Motor neuron (in vitro differentiated cells): ENCODE data around the gene PAK5. TPM values are rescaled to one million over a fixed set of nuclear protein-coding genes. Genes with fewer than 3 reads are reported as not detected.

Experiments
- ATAC-seq, 8 experiments: fragments of 200-7000 bp; cut with Tn5 transposase; replicated peaks in 6 of 8; 2 replicates each; pipeline ENCODE4 v1.8.0; 2021; ENCODE audit warnings: mild to moderate bottlenecking in 8 of 8, moderate library complexity in 8 of 8
- H3K27ac ChIP-seq, 2 donors: fragments of 250-450 bp; sonication (Bioruptor Pico); 2 replicates each; pipeline ENCODE4 v1.9.0; 2021; ENCODE audit warnings: antibody characterized with exemption in 2 of 2, mild to moderate bottlenecking in 2 of 2, moderate library complexity in 1 of 2
- H3K4me1 ChIP-seq, 2 donors: fragments of 250-450 bp; sonication (Bioruptor Pico); replicated peaks in 1 of 2; 2 replicates each; pipeline ENCODE4 v1.6.1; 2021; ENCODE audit warnings: antibody characterized with exemption in 2 of 2, mild to moderate bottlenecking in 2 of 2, moderate library complexity in 1 of 2
- H3K4me3 ChIP-seq, 5 donors: fragments of 250-450 bp; sonication (Bioruptor Pico); 2 replicates each; pipeline ENCODE4 v1.9.0; 2021; ENCODE audit warnings: antibody characterized with exemption in 5 of 5, mild to moderate bottlenecking in 5 of 5, moderate library complexity in 4 of 5
- WGBS, 10 experiments: fragments of 450-650 bp; shearing (Covaris generic); methylation state at CpG; one replicate each; pipeline ENCODE4 v1.0.0; 2022; 5-methylcytosine and 5-hydroxymethylcytosine counted together
- in situ Hi-C, 9 experiments: fragments of 400-800 bp; cut with MboI; loops; one replicate each; pipeline ENCODE4 v1.15.0; 2021; ENCODE audit warnings: low sequenced_read_pairs in 9 of 9, low pct_unique_long_range_greater_than_20kb in 2 of 9; ENCODE audit not compliant: unreplicated experiment in 9 of 9
- total RNA-seq, 8 experiments: library from RNA; unstranded; fragments of 300-600 nt; gene quantifications; 2 replicates each; pipeline versions ENCODE4 v1.2.3 to v1.2.4, GENCODE V29; 2022

The PAK5 gene
- total RNA-seq, 8 experiments from 2014 or later: 2.7 to 20.0 (median 12.5) TPM

GRCh38 chr20:9508240-9508661, 330.6 kb downstream of the PAK5 start:
- Histone ChIP-seq H3K4me1 (peaks cover 13 to 27% of the 10 kb centered on the region in 2 donors), H3K4me3 (no peak overlapping the region), H3K27ac (no peak overlapping the region)
- no peak for ATAC-seq
- WGBS, 10 experiments: 12 to 71% (median 54%) methylated on average over 1 to 18 of the region's 23 CpGs; no CpG with 5 or more reads in 1 of the 10 experiments
- in situ Hi-C loops: no loop called here

GRCh38 chr20:9507544-9508239, 331.2 kb downstream of the PAK5 start:
- Histone ChIP-seq H3K4me1 (peaks cover 13 to 24% of the 10 kb centered on the region in 2 donors), H3K4me3 (no peak overlapping the region), H3K27ac (no peak overlapping the region)
- in situ Hi-C loops: no loop called here
- WGBS, 10 experiments: 8 to 100% (median 80%) methylated on average over 1 to 28 of the region's 37 CpGs; no CpG with 5 or more reads in 3 of the 10 experiments
- ATAC-seq: no peak

DNA sequence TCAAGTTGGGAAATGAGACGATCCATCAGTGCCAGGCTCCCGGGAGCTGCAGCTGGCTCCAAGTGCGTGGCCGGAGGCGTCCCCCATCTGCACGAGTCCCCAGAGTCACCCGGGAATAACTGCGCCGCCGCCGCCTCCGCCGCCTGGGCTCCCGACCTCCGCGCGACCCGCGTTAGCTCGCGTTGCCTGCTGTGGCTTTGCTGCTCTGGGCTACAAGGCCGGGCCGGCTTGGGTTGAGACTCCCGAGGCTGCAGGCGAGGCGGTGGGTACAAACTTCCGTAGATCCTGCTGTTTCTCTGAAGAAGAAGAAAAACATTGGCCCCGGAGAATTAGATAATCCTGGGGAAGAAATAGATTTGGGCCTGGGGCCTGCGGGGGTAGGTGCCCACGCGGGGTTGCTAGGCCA, 331.9 kb downstream of the PAK5 start:
- Histone ChIP-seq H3K4me3 (no peak overlapping the region), H3K4me1 (peaks cover 13 to 21% of the 10 kb centered on the region in 2 donors), H3K27ac (no peak overlapping the region)
- WGBS, 10 experiments: 0 to 40% (median 20%) methylated on average over 2 to 20 of the region's 31 CpGs; no CpG with 5 or more reads in 5 of the 10 experiments
- peak in 6 of 8 experiments; percentile 24 to 87 (median 58) for ATAC-seq
- in situ Hi-C loops: no loop called here

GRCh38 chr20:9506280-9506821, 332.5 kb downstream of the PAK5 start:
- no peak overlapping the region for H3K4me3 ChIP-seq
- 0 to 76% (median 57%) methylated on average over 1 to 19 of the region's 34 CpGs; no CpG with 5 or more reads in 2 of the 10 experiments for WGBS, 10 experiments
- H3K4me1 ChIP-seq: peaks cover 13 to 15% of the 10 kb centered on the region in 2 donors
- no peak overlapping the region for H3K27ac ChIP-seq
- in situ Hi-C loops: no loop called here
- peak in 3 of 8 experiments; percentile 64 to 80 (median 69) for ATAC-seq

DNA sequence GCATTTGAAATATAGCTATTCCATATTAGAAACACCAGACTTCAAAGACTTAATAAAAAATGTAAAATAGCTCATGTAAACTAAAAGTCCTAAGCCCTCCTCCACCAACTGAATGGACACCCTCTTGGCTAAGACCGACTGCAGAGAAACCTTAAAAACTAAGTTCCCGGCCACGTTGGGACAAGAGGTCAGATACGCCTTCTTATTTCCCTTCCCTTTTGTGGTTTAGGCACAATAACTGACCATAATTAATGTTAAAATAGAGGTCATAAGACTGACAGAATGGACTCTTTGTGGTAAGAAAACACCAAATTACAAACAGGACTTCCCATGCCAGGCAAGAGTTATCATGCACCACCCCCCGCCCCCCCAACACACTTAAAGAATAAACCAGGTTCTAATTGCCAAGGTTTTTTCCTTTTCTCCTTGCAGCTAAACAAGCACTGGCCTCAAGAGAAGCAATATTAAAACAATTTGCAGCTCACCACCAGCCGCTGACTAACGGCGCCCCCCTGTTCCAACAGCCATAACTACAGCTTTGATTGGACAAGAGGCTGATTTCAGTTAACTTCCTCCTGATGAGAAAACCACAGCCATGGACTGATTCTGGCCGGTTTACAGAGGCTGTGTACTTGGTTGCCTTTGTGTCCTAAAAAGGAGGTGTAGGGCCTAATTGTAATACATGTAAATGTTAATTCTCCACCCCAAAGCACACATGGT, 335.2 kb downstream of the PAK5 start:
- H3K27ac ChIP-seq: no peak overlapping the region
- WGBS, 10 experiments: 10 to 87% (median 57%) methylated on average over 1 to 7 of the region's 9 CpGs; no CpG with 5 or more reads in 2 of the 10 experiments
- in situ Hi-C loops: no loop called here
- H3K4me3 ChIP-seq: no peak overlapping the region
- peaks cover 11 to 16% of the 10 kb centered on the region in 2 donors for H3K4me1 ChIP-seq
- peak in 4 of 8 experiments; percentile 49 to 74 (median 56) for ATAC-seq

- WGBS, 10 experiments: 42 to 100% (median 92%) methylated on average over 1 to 2 of the region's 2 CpGs; no CpG with 5 or more reads in 2 of the 10 experiments
- no peak for ATAC-seq
- H3K4me1 ChIP-seq: peaks cover 5 to 11% of the 10 kb centered on the region in 2 donors
- in situ Hi-C loops: no loop called here
- H3K4me3 ChIP-seq: no peak overlapping the region
- H3K27ac ChIP-seq: no peak overlapping the region
Observed at GRCh38 chr20:9501473-9501872, 337.4 kb downstream of the PAK5 start.

DNA sequence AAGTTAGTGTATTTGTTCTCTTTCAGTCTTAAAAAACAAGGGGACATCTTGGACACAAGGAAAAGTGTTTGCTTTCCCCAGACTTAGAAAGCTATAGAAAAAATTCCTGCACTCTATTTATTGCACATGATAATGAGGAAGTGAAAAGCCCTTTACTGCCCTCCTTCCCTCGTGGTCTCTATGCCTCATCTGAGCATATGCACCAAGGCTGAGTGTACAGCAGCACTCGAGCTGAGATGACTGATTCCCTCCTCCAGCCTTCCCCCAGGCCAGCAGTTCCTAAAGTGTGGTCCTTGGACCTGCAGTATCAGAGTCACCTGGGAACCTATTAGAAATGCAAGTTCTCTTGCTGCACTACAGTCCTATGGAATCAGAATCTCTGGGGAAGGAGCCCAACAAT, 338.8 kb downstream of the PAK5 start:
- Histone ChIP-seq H3K4me1 (peaks cover 3 to 11% of the 10 kb centered on the region in 2 donors), H3K27ac (no peak overlapping the region), H3K4me3 (no peak overlapping the region)
- in situ Hi-C loops: no loop called here
- ATAC-seq: peak in 7 of 8 experiments; percentile 20 to 73 (median 59)
- WGBS, 10 experiments: 8 to 50% (median 33%) methylated on average over 1 to 2 of the region's 2 CpGs; no CpG with 5 or more reads in 6 of the 10 experiments

- in situ Hi-C loops: no loop called here
- no peak overlapping the region for H3K4me3 ChIP-seq
- no peak overlapping the region for H3K27ac ChIP-seq
- H3K4me1 ChIP-seq: peaks cover 4 to 11% of the 10 kb centered on the region in 2 donors
- WGBS, 10 experiments: 48 to 100% (median 90%) methylated on average over 1 to 5 of the region's 5 CpGs
- ATAC-seq: no peak
Observed at GRCh38 chr20:9499126-9499899, 339.6 kb downstream of the PAK5 start.

GRCh38 chr20:9498322-9498721, 340.6 kb downstream of the PAK5 start:
- H3K27ac ChIP-seq: no peak overlapping the region
- H3K4me3 ChIP-seq: no peak overlapping the region
- no peak for ATAC-seq
- peaks cover 8 to 13% of the 10 kb centered on the region in 2 donors for H3K4me1 ChIP-seq
- WGBS, 10 experiments: 14 to 100% (median 69%) methylated on average over 1 to 4 of the region's 4 CpGs
- in situ Hi-C loops: no loop called here

- Histone ChIP-seq H3K27ac (no peak overlapping the region), H3K4me1 (peaks cover 12 to 16% of the 10 kb centered on the region in 2 donors), H3K4me3 (no peak overlapping the region)
- ATAC-seq: no peak
- in situ Hi-C loops: no loop called here
- WGBS, 10 experiments: 0 to 100% (median 83%) methylated on average over 1 to 3 of the region's 3 CpGs; no CpG with 5 or more reads in 3 of the 10 experiments
Observed at GRCh38 chr20:9496155-9496554, 342.7 kb downstream of the PAK5 start.

DNA sequence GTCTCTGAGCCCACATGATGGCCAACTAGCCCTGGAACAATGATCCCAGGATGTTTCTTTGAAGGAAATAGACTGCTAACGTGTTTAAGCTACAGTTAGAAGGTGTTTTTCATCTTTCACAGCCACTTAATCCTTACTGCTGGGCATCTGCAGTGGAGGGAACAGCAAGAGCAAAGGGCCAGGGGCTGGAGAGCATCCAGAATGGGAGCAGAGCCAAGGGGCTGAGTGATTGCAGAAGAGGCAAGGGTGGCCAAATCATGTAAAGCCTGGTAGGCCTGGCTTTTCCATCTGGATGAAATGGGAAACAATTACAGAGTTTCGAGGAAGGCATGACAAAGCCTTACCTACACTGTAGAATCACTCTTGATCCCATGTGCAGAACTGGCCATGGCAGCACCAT, 343.2 kb downstream of the PAK5 start:
- ATAC-seq: no peak
- Histone ChIP-seq H3K4me3 (no peak overlapping the region), H3K27ac (no peak overlapping the region), H3K4me1 (peaks cover 15 to 20% of the 10 kb centered on the region in 2 donors)
- in situ Hi-C loops: no loop called here
- 0 to 100% (median 80%) methylated on average over 1 to 2 of the region's 2 CpGs; no CpG with 5 or more reads in 4 of the 10 experiments for WGBS, 10 experiments

GRCh38 chr20:9493803-9494202, 345.1 kb downstream of the PAK5 start:
- peaks cover 13 to 24% of the 10 kb centered on the region in 2 donors for H3K4me1 ChIP-seq
- H3K4me3 ChIP-seq: no peak overlapping the region
- 57 to 86% (median 71%) methylated on average over 1 to 2 of the region's 2 CpGs for WGBS, 10 experiments
- peak in 5 of 8 experiments; percentile 17 to 61 (median 41) for ATAC-seq
- in situ Hi-C loops: no loop called here
- H3K27ac ChIP-seq: no peak overlapping the region
